Activated CD8-positive, alpha-beta T cell treated with anti-CD3 and anti-CD28 coated beads for 36 hours (primary cell): ENCODE measurements around the gene IRF2BP2. TPM values are rescaled to one million over a fixed set of nuclear protein-coding genes. Genes with fewer than 3 reads are reported as not detected.

ENCODE experiments used
- ATAC-seq: fragments of 200-7000 bp; cut with Tn5 transposase; one replicate; pipeline ENCODE4 v1.10.0; 2021; ENCODE audit warnings: mild to moderate bottlenecking, moderate library complexity
- CTCF ChIA-PET: fragments of 350-600 bp; sonication (Branson Sonifier 250); formaldehyde crosslinking; loops from one replicate; lab custom pipeline; 2021; ENCODE audit warnings: antibody characterized with exemption; lab: Charles Lee
- POLR2A ChIA-PET: fragments of 350-600 bp; sonication (Branson Sonifier 250); formaldehyde crosslinking; loops from one replicate; lab custom pipeline; 2021; ENCODE audit warnings: antibody characterized with exemption; lab: Charles Lee
- DNase-seq: peaks from one replicate; pipeline ENCODE4 v3.0.0-alpha.2; 2020
- H3K27ac Mint-ChIP-seq: one replicate; pipeline ENCODE4 v1.8.0; 2021; ENCODE audit warnings: mild to moderate bottlenecking, mixed read lengths
- H3K27me3 Mint-ChIP-seq: one replicate; pipeline ENCODE4 v1.8.0; 2021; ENCODE audit warnings: mixed read lengths
- H3K36me3 Mint-ChIP-seq: one replicate; pipeline ENCODE4 v1.8.0; 2021; ENCODE audit warnings: low read depth, mixed read lengths
- H3K4me1 Mint-ChIP-seq: one replicate; pipeline ENCODE4 v1.8.0; 2021; ENCODE audit warnings: low read depth, mixed read lengths
- H3K4me3 Mint-ChIP-seq: one replicate; pipeline ENCODE4 v1.8.0; 2021; ENCODE audit warnings: mild to moderate bottlenecking, moderate library complexity, mixed read lengths
- H3K9me3 Mint-ChIP-seq: one replicate; pipeline ENCODE4 v1.8.0; 2021; ENCODE audit warnings: mixed read lengths
- intact Hi-C: fragments of 100-400 bp; cut with micrococcal nuclease; formaldehyde crosslinking; loops from one replicate; pipeline ENCODE4 v1.10.0; 2022
- total RNA-seq, 2 experiments: library from RNA; stranded (reverse); gene quantifications; one replicate each; pipeline ENCODE4 v1.2.3, GENCODE V29; 2021
- TF ChIP-seq, protein P1 (sequence below): fragments of 200-600 bp; IDR thresholded peaks from one replicate; pipeline ENCODE4 v1.8.0; 2022; ENCODE audit warnings: antibody characterized with exemption, mild to moderate bottlenecking

The IRF2BP2 gene
- total RNA-seq, 2 experiments from 2014 or later: 148 to 155 TPM

- ATAC-seq: no peak
- no peaks in the 10 kb centered on the region for H3K9me3 Mint-ChIP-seq
- intact Hi-C loops: no loop called here
- no peak overlapping the region for H3K27ac Mint-ChIP-seq
- ChIA-PET CTCF (no interaction called here), POLR2A (no interaction called here)
- H3K4me1 Mint-ChIP-seq: no peaks in the 10 kb centered on the region
- H3K36me3 Mint-ChIP-seq: no peaks in the 10 kb centered on the region
- no peak for DNase-seq
- peaks cover 11% of the 10 kb centered on the region for H3K27me3 Mint-ChIP-seq
- TF ChIP-seq, protein P1, sequence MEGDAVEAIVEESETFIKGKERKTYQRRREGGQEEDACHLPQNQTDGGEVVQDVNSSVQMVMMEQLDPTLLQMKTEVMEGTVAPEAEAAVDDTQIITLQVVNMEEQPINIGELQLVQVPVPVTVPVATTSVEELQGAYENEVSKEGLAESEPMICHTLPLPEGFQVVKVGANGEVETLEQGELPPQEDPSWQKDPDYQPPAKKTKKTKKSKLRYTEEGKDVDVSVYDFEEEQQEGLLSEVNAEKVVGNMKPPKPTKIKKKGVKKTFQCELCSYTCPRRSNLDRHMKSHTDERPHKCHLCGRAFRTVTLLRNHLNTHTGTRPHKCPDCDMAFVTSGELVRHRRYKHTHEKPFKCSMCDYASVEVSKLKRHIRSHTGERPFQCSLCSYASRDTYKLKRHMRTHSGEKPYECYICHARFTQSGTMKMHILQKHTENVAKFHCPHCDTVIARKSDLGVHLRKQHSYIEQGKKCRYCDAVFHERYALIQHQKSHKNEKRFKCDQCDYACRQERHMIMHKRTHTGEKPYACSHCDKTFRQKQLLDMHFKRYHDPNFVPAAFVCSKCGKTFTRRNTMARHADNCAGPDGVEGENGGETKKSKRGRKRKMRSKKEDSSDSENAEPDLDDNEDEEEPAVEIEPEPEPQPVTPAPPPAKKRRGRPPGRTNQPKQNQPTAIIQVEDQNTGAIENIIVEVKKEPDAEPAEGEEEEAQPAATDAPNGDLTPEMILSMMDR: no peak
- H3K4me3 Mint-ChIP-seq: no peak overlapping the region
These were observed 23.0 kb downstream of the IRF2BP2 start for GRCh38 chr1:234586892-234587485.

DNA sequence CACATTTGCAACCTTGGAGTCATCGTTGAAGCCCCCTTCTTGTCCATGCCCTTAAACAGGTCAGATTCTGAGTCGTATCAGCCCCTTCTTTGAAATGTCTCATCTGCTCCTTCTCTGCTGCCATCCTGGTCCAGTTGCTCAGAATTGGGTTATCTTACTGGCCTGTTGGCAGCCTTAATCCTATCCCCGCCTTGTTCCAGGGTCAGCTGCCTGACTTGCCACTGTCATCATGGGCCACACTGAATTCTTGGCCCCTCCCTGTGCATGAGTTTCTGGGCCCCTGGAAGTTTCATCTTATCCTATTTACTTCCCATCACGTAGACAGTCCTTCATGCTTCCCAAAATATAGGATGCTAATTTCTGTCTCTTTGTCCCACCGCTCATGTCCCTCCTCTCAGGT, 23.7 kb downstream of the IRF2BP2 start:
- Mint-ChIP-seq H3K36me3 (no peaks in the 10 kb centered on the region), H3K27me3 (peaks cover 11% of the 10 kb centered on the region), H3K27ac (no peak overlapping the region), H3K9me3 (no peaks in the 10 kb centered on the region), H3K4me1 (no peaks in the 10 kb centered on the region), H3K4me3 (no peak overlapping the region)
- intact Hi-C loops: no loop called here
- CTCF ChIA-PET: no interaction called here
- DNase-seq (no peak), ATAC-seq (no peak)
- POLR2A ChIA-PET: no interaction called here
- TF ChIP-seq, protein P1: no peak

GRCh38 chr1:234585330-234586055, 24.5 kb downstream of the IRF2BP2 start:
- ChIA-PET CTCF (interaction anchor here (1.0 to 1.5 kb wide), 4 partner anchors 10 to 99 kb away, joined by 3 to 7 read pairs (median 4); no protein-coding TSS in a partner anchor), POLR2A (no interaction called here)
- no peak for ATAC-seq
- TF ChIP-seq, protein P1: no peak
- no peak overlapping the region for H3K4me3 Mint-ChIP-seq
- H3K27me3 Mint-ChIP-seq: peaks cover 11% of the 10 kb centered on the region
- no peaks in the 10 kb centered on the region for H3K36me3 Mint-ChIP-seq
- intact Hi-C loops: no loop called here
- no peak for DNase-seq
- H3K9me3 Mint-ChIP-seq: no peaks in the 10 kb centered on the region
- H3K4me1 Mint-ChIP-seq: no peaks in the 10 kb centered on the region
- no peak overlapping the region for H3K27ac Mint-ChIP-seq

GRCh38 chr1:234584926-234585325, 25.1 kb downstream of the IRF2BP2 start:
- ATAC-seq (no peak), DNase-seq (no peak)
- TF ChIP-seq, protein P1: no peak
- Mint-ChIP-seq H3K27ac (no peak overlapping the region), H3K27me3 (peaks cover 11% of the 10 kb centered on the region), H3K4me3 (no peak overlapping the region), H3K4me1 (peaks cover 2% of the 10 kb centered on the region), H3K36me3 (no peaks in the 10 kb centered on the region), H3K9me3 (no peaks in the 10 kb centered on the region)
- ChIA-PET CTCF (interaction anchor here (1.0 to 1.5 kb wide), 4 partner anchors 10 to 98 kb away, joined by 3 to 7 read pairs (median 4); no protein-coding TSS in a partner anchor), POLR2A (interaction anchor here (1.0 kb wide), 1 partner anchor 15 kb away, joined by 3 read pairs; no protein-coding TSS in a partner anchor)
- intact Hi-C loops: no loop called here

- Mint-ChIP-seq H3K4me1 (peaks cover 2% of the 10 kb centered on the region), H3K9me3 (no peaks in the 10 kb centered on the region), H3K27me3 (peaks cover 11% of the 10 kb centered on the region), H3K36me3 (no peaks in the 10 kb centered on the region), H3K4me3 (no peak overlapping the region), H3K27ac (no peak overlapping the region)
- no peak for DNase-seq
- ATAC-seq: no peak
- ChIA-PET CTCF (interaction anchor here (1.0 to 1.6 kb wide), 5 partner anchors 9 to 98 kb away, joined by 3 to 7 read pairs (median 4); no protein-coding TSS in a partner anchor), POLR2A (interaction anchor here (1.0 kb wide), 1 partner anchor 15 kb away, joined by 3 read pairs; no protein-coding TSS in a partner anchor)
- intact Hi-C loops: no loop called here
- TF ChIP-seq, protein P1: no peak
These were observed 25.6 kb downstream of the IRF2BP2 start for GRCh38 chr1:234584420-234584805.
